GM19023 (cell line): Measurements from ENCODE around the gene ZNF365.
"Not testable (repeated sequence)": the region's sequence is repeated elsewhere in the genome, so short reads cannot be mapped to it uniquely, and the experiment has no call there.

Source experiments
- ATAC-seq: cut with Tn5 transposase; IDR thresholded peaks from one replicate; pipeline ENCODE4 v1.9.1; 2021; ENCODE audit warnings: mild to moderate bottlenecking, moderate library complexity; ENCODE audit not compliant: unreplicated experiment

The ZNF365 gene

DNA sequence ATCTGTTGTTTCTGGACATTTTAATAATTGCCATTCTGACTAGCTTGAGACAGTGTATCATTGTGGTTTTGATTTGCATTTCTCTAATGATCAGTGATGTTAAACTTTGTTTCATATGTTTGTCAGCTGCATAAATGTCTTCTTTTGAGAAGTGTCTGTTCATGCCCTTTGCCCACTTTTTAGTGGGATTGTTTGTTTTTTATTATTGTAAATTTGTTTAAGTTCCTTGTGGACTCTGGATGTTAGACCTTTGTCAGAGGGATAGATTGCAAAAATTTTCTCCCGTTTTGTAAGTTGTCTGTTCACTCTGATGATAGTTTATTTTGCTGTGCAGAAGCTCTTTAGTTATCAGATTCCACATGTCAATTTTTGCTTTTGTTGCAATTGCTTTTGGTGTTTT is 36.8 kb downstream of the ZNF365 start:
- not testable (repeated sequence) for ATAC-seq

DNA sequence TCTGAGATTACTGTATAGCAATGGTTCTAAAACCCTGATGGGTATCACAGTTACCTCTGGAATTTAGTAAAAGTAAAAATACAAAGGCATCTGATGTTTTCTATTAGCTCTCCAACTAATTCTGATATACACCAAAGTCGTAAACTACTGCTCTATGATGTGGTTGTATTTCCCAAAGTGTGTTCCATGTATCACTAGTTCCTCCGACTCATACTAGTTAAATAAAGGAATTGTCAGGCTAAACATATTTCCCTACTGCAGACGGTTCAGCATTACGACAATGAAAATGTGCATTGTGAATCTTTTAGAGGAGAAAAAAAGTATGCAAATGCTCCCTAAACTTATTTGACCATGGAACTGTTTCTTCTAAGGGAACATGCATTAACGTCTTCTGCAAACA is 38.9 kb downstream of the ZNF365 start:
- no peak for ATAC-seq

DNA sequence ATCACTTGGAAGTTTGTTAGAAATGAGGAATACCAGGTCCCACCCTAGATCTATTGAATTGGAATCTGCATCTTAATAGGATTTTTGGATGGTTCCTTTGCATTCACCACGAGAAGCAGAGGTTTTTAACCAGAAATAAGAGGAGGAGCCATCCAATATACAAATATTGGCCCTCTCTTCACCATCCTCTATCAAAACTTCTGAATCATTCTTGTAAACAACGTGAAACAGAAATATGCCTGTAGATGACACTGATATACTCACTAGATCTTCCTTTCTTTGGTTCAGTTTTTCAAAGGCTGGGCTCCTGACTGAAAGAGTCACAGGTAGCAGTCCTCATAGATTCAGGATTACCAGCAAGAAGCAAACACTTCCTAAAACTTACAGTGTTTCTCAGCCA is 39.5 kb downstream of the ZNF365 start:
- ATAC-seq, result no peak

DNA sequence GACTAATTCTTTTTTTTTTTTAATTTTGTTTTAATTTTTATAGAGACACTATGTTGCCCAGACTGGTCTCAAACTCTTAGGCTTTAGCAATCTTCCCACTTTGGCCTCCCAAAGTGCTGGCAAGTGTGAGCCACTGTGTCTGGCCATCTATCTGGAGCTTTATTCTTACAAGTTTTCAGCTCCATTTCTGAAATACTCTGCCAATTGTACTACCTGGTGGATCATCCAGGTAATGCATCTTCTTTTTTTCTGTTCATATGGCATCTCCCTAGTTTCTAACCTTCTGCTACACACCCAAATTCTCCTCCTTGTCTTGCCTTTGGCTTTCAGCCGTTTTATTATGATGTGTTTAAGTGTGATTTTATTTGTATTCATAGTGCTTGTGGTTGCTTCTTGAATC is 40.2 kb downstream of the ZNF365 start:
- ATAC-seq, result no peak

DNA sequence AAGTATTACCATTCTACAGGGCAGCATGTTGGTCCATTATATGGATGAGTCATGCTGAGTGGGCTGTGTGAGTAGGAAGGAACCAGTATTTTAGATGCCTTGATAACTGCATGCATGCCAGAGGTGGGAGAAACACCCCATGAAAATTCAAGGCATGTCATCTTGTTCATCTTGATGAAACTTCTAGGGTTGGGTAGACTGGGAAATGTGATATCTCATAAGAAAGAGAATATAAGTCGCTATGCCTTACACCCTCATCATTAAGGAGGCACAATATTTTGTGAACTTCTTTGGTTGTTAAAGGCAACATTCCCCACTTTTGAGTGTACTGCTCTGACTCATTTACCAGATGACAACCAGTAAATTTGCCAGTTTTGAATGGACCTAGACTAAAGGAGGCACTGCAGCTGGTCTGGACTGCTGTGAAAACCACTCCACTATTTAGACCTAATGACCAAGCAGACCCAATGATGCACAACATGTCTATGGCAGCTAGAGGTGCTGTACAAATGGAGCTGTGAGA is 48.0 kb downstream of the ZNF365 start:
- no peak for ATAC-seq

DNA sequence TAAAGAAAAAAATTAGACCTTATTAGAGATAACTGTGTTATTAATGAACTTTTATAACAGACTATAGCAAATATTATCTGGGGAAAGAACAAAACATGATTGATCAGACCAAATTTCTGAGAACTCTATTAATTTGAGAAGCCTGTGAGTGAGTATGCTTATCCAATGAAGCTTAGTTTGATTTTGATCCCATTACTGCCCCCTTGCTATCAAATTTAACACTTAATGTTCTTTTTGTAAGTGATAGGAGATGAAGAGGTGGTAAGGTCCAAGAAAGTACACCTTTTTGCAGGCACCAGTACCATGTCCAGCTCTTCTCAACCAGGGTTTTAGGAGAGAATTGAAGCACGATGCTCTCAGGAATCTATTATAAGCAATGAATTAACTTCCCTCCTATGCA is 49.9 kb downstream of the ZNF365 start:
- no peak for ATAC-seq

DNA sequence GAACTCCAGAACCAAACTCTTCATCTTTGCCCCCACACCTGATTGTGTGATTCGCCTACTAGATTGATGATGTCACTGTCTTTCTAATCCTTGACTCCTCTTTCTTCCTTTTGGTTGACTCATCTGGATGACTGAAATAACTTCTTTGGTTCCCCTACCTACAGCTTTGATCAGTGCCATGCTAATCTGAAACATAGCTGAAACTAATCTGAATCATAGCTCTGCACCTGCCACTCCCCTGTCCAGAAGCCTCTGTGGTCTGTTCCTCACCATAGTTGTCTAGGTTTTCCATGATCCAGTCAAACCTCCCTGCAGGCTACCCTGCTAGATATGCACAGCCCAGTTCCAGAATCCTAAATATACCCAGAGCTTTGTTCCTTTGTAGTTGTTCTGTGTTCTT is 51.9 kb downstream of the ZNF365 start:
- no peak for ATAC-seq

DNA sequence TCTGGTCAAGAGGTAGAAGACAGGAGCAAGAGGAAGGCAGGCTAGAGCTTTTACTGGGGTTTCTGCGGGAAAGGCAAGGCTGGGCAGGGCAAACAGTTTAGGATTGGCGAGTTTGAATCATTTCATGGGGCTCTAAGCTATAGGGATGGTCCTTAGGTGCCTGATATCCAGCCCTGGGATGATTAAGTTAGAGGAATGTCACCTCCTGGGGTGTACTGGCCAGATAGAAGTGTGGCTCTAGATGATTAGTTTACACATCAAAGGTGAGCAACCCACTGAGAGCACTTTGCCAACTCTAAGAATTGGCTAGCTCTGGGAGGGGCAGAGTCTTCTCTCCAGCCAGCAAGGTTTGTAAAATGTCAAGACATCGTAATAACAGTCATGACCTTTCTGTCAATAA is 52.4 kb downstream of the ZNF365 start:
- no peak for ATAC-seq

DNA sequence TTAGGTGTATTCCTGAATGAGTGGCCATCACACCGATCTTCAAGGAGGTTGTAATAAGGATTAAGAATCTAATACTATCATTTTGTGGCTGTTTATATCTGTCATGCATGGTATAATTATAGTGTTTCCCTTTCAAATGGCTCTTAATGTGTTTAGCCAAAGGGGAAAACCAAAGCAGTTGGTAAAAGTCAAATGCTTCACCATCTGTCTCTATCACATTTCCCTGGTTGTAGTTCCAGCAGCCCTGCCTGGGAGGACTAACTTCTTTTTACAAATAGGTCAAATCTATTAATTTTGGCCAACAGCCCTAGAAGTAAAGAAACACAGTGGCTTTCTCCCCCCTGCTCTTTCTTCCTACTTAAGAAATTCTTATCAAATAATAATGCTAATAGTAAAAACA is 56.7 kb downstream of the ZNF365 start:
- ATAC-seq, result no peak

DNA sequence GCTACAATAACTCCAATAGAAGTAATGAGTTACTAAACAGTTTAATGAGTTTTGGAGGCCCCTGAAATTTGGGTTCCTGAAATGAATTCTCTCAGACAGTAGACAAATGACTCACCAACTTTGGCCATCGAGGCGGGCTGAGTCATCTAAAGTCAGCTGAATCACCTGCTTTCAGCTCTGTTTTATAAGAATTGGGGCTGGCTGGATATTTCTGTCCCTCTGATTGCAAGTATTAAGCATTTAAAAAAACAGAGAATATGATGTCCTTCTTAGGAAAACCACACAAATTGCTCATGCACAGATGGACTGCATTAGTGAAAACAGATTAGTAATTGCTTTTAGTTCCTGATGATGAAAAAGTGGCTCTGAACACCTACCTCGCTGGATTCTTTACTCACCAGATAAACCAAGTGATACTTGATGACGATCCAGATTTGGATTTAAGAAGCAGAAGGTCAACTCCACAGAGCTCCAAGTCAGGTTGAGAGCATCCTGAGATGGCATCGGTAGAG is 59.1 kb downstream of the ZNF365 start:
- ATAC-seq, result peak; percentile 80

DNA sequence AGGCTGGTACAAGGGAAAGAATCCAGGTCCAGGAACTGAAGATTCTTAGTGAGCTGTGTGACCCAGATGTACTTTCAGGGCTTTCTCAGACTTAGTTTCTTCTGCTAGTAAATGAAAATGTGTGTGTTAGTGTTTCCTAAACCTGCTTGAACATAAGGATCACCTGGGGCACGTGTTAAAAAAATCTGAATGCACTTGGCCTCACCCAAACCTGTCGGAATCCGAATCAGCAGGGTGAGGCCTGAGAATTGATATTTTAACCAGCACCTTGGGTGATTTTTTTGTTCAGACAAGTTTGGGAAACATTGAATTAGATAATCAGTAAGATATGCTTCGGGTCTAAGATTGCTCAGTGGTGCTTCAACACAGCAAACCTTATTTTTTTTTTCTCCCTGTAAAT is 59.7 kb downstream of the ZNF365 start:
- ATAC-seq, result no peak

DNA sequence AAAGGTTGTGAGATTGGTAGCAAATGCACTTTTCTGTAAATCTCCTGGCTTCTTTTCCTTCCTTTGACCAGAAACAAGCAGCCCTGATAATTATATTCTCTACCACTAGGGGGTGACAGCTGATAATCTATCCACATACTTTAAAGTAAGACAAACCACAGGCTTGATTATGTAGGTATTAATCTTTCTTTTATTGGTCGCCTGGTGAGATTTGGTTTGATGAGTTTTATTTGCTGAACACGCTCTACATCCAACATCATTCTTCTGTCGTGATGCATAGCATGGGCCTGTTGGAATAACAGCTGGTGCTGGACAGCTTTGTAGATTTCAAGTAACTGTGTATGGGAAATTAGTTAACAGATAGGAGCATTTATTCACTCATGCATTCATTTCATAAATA is 63.5 kb downstream of the ZNF365 start:
- no peak for ATAC-seq

DNA sequence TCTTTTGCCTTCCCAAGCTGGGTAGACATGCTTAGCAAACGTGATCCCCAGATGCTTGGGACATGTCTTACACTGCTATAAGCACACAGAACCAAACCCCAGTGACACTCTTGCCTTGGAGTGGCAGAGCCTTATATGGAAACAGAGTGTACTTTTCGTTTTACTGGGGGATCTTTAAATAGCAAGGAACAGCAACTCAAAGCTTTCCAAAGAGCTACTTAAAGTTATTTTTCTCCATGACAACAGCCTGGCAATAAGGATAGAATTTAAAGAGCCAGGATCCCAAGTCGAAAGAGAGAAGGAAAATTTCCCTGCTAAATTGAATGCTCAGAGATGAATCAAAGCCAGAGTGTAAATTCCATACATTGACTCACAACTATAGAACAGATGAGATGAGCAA is 67.8 kb downstream of the ZNF365 start:
- ATAC-seq, result no peak

DNA sequence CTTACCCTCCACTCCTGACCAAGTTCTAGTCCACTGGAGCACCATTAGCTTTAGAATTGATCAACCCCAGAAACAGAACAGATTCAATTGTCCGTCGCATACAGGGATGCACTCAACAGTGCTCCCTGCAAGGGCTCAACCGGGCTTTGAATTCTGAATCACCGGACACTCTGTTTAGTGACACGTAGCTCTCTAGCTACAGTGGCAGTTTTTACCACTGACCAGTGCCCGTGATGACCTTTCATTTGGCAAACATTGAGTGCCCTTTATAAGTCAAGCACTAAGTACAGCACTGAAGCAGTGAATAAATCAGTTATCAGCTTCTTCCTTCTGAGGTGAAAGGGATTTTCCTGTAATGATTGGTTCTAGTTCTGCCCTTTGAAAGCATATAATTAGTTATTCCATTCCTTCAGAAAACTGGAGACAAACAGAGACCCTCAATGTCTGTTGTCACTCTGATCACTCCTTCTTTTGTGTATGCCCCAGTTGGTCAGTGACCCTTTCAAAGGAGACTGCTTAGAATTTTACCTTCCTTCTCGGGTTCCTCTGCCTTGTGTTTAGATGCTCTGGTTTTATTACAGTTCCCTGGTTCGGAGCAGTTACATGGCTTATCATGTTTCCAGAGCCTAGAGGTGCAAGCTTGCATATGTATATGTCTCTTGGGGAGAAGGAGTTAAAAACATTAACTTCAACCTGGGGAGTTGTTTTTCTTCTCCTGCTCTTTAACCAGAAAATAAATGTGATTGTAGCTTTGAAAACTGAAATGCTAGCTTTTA is 68.9 kb downstream of the ZNF365 start:
- no peak for ATAC-seq

DNA sequence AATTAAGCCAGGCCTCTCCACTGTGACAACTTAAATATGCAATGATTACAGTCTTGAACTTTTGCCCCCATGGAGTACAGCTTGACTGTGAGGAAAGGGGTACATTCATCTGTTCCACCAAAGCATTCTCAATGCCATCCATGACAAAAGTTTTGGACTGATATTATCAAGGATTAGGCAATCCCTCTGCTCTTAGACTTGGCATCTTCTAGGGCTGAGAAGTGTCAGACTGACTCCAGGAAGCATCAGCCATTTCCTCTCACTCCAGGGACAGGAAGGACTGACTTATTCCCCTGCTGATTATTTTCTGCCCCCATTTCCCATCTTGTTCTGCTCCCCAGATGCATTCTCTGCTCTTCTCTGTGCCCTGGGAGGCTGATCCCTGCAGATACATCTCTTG is 69.7 kb downstream of the ZNF365 start:
- ATAC-seq, result no peak

DNA sequence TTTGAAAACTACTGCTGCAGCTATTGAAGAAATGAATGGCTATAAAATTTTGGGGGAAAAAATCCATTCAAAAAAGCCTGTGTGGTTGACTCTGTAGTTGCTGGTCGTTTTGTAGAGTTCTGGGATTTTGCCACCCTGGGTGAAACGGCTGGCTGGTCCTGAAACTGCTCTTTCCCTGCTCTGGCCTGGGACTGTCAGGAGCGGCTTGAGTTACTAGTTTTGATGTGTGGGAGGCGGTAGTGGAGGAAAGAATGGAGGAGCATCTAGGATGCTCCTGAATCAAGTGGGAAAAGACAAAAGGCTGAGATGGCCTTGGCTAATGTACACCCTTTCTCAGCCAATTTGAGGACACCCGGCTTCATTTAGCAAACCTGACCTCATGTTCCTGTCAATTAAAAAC is 72.5 kb downstream of the ZNF365 start:
- ATAC-seq, result no peak

DNA sequence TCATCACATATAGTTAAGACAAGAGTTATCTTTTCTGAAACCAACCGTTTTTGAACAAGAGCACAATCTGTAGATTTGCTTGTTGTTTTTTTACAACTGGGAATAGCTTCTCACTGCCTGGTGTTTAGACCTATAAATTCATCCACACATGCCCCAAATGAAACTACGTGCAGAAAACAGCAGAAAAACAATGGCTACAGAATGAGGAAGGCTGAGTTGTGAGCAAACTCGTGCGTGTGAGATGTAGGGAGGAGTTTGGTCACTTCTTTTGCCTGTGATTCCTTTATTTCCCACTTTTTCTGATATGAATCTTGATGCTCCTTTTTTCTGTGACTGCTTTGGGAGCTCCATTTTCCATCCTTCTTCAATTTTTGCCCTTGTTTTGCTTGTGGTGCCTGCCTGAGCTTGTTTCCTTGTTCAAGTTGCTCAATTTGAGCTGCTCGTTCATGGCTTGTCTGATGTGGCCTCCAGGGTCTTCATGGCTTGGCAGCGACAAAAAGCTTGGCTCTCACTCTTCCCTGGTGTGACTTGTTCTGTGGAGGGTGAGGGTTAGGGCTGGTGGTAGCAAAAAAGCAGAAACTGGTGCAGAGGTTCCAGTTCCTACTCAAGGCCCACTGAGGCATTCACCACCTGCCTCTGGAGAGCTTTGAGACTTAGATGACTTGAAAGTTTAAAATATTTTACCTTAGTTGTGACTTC is 76.9 kb downstream of the ZNF365 start:
- no peak for ATAC-seq

DNA sequence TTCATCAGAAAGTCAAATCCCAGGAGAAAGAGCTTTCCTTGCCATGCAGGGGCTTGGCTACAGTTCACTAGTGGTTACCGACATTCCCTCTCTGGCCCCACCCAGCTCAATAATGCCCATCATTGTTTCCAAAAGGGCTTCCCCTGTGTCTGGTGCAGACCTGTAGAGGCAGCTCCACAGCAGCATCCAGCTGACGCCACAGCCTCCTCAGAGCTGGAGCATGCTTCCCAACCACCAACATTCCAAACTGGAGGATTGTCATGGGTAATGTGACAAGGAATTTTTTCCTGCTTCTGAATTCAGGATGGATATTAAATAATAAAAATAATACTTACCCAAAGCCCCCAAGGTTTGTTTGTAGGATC is 77.4 kb downstream of the ZNF365 start:
- ATAC-seq, result no peak
